ENCODE results near the gene MYH15. TPM values are rescaled to one million over a fixed set of nuclear protein-coding genes. Genes with fewer than 3 reads are reported as not detected.

The MYH15 gene
- total and polyA plus RNA-seq, 2 of the 8 experiments (the other 6 are each of a cell fraction or from before 2014, with no cell fraction given) = under 0.01 TPM; not detected in 1

DNA sequence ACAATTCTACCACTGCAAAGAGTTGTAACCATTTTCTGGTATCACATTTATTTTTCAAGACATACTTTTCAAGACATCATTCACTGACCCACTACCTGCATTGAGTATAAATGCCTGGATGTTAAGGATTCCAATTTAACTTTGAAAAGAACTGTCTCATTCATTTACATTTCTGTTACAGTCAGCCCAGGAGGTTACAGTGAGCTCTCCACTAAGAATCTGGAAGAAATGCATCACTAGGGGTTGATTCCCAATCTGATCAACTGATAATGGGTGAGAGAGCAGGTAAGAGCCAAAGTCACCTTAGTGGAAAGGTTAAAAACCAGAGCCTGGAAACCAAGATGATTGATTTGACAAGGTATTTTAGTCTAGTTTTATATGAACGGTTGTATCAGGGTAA, 133.0 kb downstream of the MYH15 start (continued):
- TF ChIP-seq BACH1 (IDR thresholded peaks at IDR 0.05; ENCODE audit: low read length) = no peak
- no peak for TF ChIP-seq RAD21 (IDR thresholded peaks at IDR 0.05 in 1 of 2, conservative IDR thresholded peaks at IDR 0.05 in 1 of 2; ENCODE audit: low read depth in 2 of 2, low read length in 2 of 2)
- TF ChIP-seq ZNF274 (IDR thresholded peaks at IDR 0.05; ENCODE audit: borderline replicate concordance, extremely low read depth, low read length) = no peak
- TF ChIP-seq, protein P1, sequence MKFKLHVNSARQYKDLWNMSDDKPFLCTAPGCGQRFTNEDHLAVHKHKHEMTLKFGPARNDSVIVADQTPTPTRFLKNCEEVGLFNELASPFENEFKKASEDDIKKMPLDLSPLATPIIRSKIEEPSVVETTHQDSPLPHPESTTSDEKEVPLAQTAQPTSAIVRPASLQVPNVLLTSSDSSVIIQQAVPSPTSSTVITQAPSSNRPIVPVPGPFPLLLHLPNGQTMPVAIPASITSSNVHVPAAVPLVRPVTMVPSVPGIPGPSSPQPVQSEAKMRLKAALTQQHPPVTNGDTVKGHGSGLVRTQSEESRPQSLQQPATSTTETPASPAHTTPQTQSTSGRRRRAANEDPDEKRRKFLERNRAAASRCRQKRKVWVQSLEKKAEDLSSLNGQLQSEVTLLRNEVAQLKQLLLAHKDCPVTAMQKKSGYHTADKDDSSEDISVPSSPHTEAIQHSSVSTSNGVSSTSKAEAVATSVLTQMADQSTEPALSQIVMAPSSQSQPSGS (IDR thresholded peaks at IDR 0.05; ENCODE audit: low read length) = no peak
- TF ChIP-seq, protein P2, sequence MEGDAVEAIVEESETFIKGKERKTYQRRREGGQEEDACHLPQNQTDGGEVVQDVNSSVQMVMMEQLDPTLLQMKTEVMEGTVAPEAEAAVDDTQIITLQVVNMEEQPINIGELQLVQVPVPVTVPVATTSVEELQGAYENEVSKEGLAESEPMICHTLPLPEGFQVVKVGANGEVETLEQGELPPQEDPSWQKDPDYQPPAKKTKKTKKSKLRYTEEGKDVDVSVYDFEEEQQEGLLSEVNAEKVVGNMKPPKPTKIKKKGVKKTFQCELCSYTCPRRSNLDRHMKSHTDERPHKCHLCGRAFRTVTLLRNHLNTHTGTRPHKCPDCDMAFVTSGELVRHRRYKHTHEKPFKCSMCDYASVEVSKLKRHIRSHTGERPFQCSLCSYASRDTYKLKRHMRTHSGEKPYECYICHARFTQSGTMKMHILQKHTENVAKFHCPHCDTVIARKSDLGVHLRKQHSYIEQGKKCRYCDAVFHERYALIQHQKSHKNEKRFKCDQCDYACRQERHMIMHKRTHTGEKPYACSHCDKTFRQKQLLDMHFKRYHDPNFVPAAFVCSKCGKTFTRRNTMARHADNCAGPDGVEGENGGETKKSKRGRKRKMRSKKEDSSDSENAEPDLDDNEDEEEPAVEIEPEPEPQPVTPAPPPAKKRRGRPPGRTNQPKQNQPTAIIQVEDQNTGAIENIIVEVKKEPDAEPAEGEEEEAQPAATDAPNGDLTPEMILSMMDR (IDR thresholded peaks at IDR 0.05; ENCODE audit: control extremely low read depth in 1 of 3, insufficient read depth in 1 of 3, low read depth in 1 of 3, low read length in 3 of 3) = no peak
- TF ChIP-seq ASH2L (IDR thresholded peaks at IDR 0.05; ENCODE audit: low read length) = no peak
- no peak for TF ChIP-seq EP300 (IDR thresholded peaks at IDR 0.05; ENCODE audit: borderline replicate concordance in 1 of 2, low read depth in 2 of 2, low read length in 2 of 2)
